CD14-positive monocyte (primary cell): ENCODE measurements around the gene XXYLT1. TPM values are rescaled to one million over a fixed set of nuclear protein-coding genes. Genes with fewer than 3 reads are reported as not detected.

Experiments
- DNase-seq, 3 donors: peaks; one replicate each; pipeline ENCODE4 v3.0.0-alpha.2; 2011 to 2022
- H2AFZ ChIP-seq: 2 replicates; pipeline ENCODE4 v1.6.0; 2012; ENCODE audit warnings: mild to moderate bottlenecking, low read depth, low read length, inconsistent platforms; ENCODE audit not compliant: insufficient read depth, poor library complexity, severe bottlenecking
- H3K27ac ChIP-seq, 2 donors: 1 replicate in 1 of 2; 2 replicates in 1 of 2; pipeline ENCODE4 v1.5.1; 2012 to 2013; ENCODE audit warnings: low read length in 2 of 2, control low read depth in 1 of 2, inconsistent platforms in 1 of 2, low read depth in 1 of 2, mild to moderate bottlenecking in 1 of 2
- H3K27me3 ChIP-seq, 2 donors: one replicate each; pipeline versions ENCODE4 v1.6.0 to v1.6.1; 2011 to 2013; ENCODE audit warnings: low read length in 2 of 2; ENCODE audit not compliant: control insufficient read depth in 2 of 2, insufficient read depth in 2 of 2
- H3K36me3 ChIP-seq, 2 donors: replicated peaks in 1 of 2; 1 replicate in 1 of 2; 2 replicates in 1 of 2; pipeline versions ENCODE4 v1.5.1 to v1.6.1; 2012 to 2013; ENCODE audit warnings: low read length in 2 of 2, control low read depth in 1 of 2, inconsistent platforms in 1 of 2, mild to moderate bottlenecking in 1 of 2; ENCODE audit not compliant: insufficient read depth in 2 of 2, control insufficient read depth in 1 of 2
- H3K4me1 ChIP-seq, 2 donors: 1 replicate in 1 of 2; 2 replicates in 1 of 2; pipeline versions ENCODE4 v1.5.1 to v1.6.1; 2012 to 2013; ENCODE audit warnings: low read length in 2 of 2, control low read depth in 1 of 2, inconsistent platforms in 1 of 2, mild to moderate bottlenecking in 1 of 2, moderate library complexity in 1 of 2; ENCODE audit not compliant: insufficient read depth in 2 of 2, control insufficient read depth in 1 of 2
- H3K4me2 ChIP-seq: replicated peaks from 2 replicates; pipeline ENCODE3; 2012; ENCODE audit warnings: low read length, moderate library complexity, mild to moderate bottlenecking; ENCODE audit not compliant: poor library complexity, severe bottlenecking; ENCODE audit errors: extremely low read depth
- H3K4me3 ChIP-seq, 3 experiments: fragments of 200-600 bp in 1 of 3; sonication (generic) in 1 of 3; replicated peaks in 1 of 3; 1 replicate in 2 of 3; 2 replicates in 1 of 3; pipeline ENCODE4 v1.5.1; 2011 to 2013; ENCODE audit warnings: low read length in 3 of 3, mild to moderate bottlenecking in 3 of 3, control low read depth in 2 of 3, low read depth in 2 of 3, inconsistent platforms in 1 of 3, moderate library complexity in 1 of 3
- H3K79me2 ChIP-seq: 2 replicates; pipeline ENCODE4 v1.6.0; 2012; ENCODE audit warnings: mild to moderate bottlenecking, control low read depth, inconsistent platforms, low read length, moderate library complexity; ENCODE audit not compliant: insufficient read depth
- H3K9ac ChIP-seq: 2 replicates; pipeline ENCODE4 v1.6.0; 2017; ENCODE audit warnings: low read length, mild to moderate bottlenecking; ENCODE audit not compliant: insufficient read depth, poor library complexity, severe bottlenecking
- H3K9me3 ChIP-seq, 2 donors: replicated peaks in 1 of 2; 1 replicate in 1 of 2; 2 replicates in 1 of 2; pipeline versions ENCODE4 v1.5.1 to v1.6.1; 2012 to 2013; ENCODE audit warnings: low read length in 2 of 2, control low read depth in 1 of 2; ENCODE audit not compliant: control insufficient read depth in 1 of 2, insufficient read depth in 1 of 2
- H4K20me1 ChIP-seq: 2 replicates; pipeline ENCODE4 v1.6.0; 2012; ENCODE audit warnings: mild to moderate bottlenecking, low read length, control low read depth, moderate library complexity; ENCODE audit not compliant: insufficient read depth
- H3K27ac Mint-ChIP-seq, 7 donors: one replicate each; pipeline ENCODE4 v1.8.0; 2020; ENCODE audit warnings: mild to moderate bottlenecking in 7 of 7, mixed read lengths in 7 of 7, moderate library complexity in 6 of 7, inconsistent platforms in 2 of 7
- H3K27me3 Mint-ChIP-seq, 3 donors: one replicate each; pipeline ENCODE4 v1.8.0; 2021 to 2022; ENCODE audit warnings: low read depth in 3 of 3, mild to moderate bottlenecking in 3 of 3, mixed read lengths in 3 of 3, moderate library complexity in 3 of 3, inconsistent platforms in 1 of 3
- H3K36me3 Mint-ChIP-seq, 2 donors: one replicate each; pipeline ENCODE4 v1.8.0; 2020; ENCODE audit warnings: mixed read lengths in 2 of 2, inconsistent platforms in 1 of 2, mild to moderate bottlenecking in 1 of 2
- H3K4me1 Mint-ChIP-seq: one replicate; pipeline ENCODE4 v1.8.0; 2020; ENCODE audit warnings: mild to moderate bottlenecking, mixed read lengths
- H3K4me3 Mint-ChIP-seq, 2 donors: one replicate each; pipeline ENCODE4 v1.8.0; 2020; ENCODE audit warnings: mild to moderate bottlenecking in 2 of 2, mixed read lengths in 2 of 2, moderate library complexity in 1 of 2
- H3K9me3 Mint-ChIP-seq, 7 donors: one replicate each; pipeline ENCODE4 v1.8.0; 2020 to 2022; ENCODE audit warnings: mixed read lengths in 7 of 7, mild to moderate bottlenecking in 6 of 7, moderate library complexity in 6 of 7, inconsistent platforms in 2 of 7
- CTCF ChIP-seq: fragments of 200-600 bp; IDR thresholded peaks from one replicate; pipeline ENCODE4 v1.8.0; 2022; ENCODE audit warnings: antibody characterized with exemption, mild to moderate bottlenecking
- WGBS: methylation state at CpG from one replicate; pipeline ENCODE4 v1.1.5; 2013; ENCODE audit warnings: missing lambda C conversion rate; ENCODE audit not compliant: insufficient coverage; 5-methylcytosine and 5-hydroxymethylcytosine counted together
- intact Hi-C, 2 donors: fragments of 100-400 bp; cut with micrococcal nuclease; formaldehyde crosslinking; loops; one replicate each; pipeline versions ENCODE4 v1.15.0 to v1.15.1; 2023
- polyA plus RNA-seq, 3 donors: library from polyadenylated mRNA; depleted of rRNA in 1 of 3; unstranded in 2 of 3; stranded (reverse) in 1 of 3; fragments of 300-500 nt in 2 of 3; fragments of >200 nt in 1 of 3; fragmentation: Illumina TruSeq in 2 of 3; gene quantifications; 1 replicate in 2 of 3; 2 replicates in 1 of 3; pipeline ENCODE4 v1.2.3, GENCODE V29; 2012 to 2021

XXYLT1 gene
- polyA plus RNA-seq, 3 donors = 11.8 to 13.5 (median 13.2) TPM

GRCh38 chr3:195135917-195136316 is 135.0 kb downstream of the XXYLT1 start:
- Histone ChIP-seq H3K27me3 (no peaks in the 10 kb centered on the region), H3K27ac (no peak overlapping the region), H3K4me2 (no peak overlapping the region), H3K79me2 (no peaks in the 10 kb centered on the region), H3K36me3 (peaks cover 0 to 10% of the 10 kb centered on the region in 2 donors), H4K20me1 (peaks cover 5% of the 10 kb centered on the region), H2AFZ (no peak overlapping the region), H3K4me3 (no peak overlapping the region), H3K9me3 (peaks cover 8 to 9% of the 10 kb centered on the region in 2 donors), H3K4me1 (peaks cover 0 to 11% of the 10 kb centered on the region in 2 donors), H3K9ac (no peak overlapping the region)
- TF ChIP-seq CTCF = no peak
- peaks cover 18 to 24% of the 10 kb centered on the region in 2 donors for H3K36me3 Mint-ChIP-seq
- peaks cover 7 to 11% (median 8%) of the 10 kb centered on the region in 7 donors for H3K9me3 Mint-ChIP-seq
- H3K27me3 Mint-ChIP-seq = peaks cover 0 to 1% (median 0%) of the 10 kb centered on the region in 3 donors
- 35% methylated on average over 4 of the region's 8 CpGs for WGBS
- peaks cover 11% of the 10 kb centered on the region for H3K4me1 Mint-ChIP-seq
- no peak for DNase-seq
- no peak overlapping the region for H3K4me3 Mint-ChIP-seq
- H3K27ac Mint-ChIP-seq = no peak overlapping the region
- intact Hi-C loops = no loop called here

- Mint-ChIP-seq H3K4me1 (peaks cover 11% of the 10 kb centered on the region), H3K27me3 (peaks cover 0 to 3% (median 0%) of the 10 kb centered on the region in 3 donors), H3K27ac (no peak overlapping the region), H3K4me3 (no peak overlapping the region), H3K36me3 (peaks cover 13 to 16% of the 10 kb centered on the region in 2 donors), H3K9me3 (peaks cover 0 to 3% (median 0%) of the 10 kb centered on the region in 7 donors)
- Histone ChIP-seq H2AFZ (no peak overlapping the region), H3K9me3 (no peaks in the 10 kb centered on the region), H3K4me3 (no peak overlapping the region), H3K27me3 (no peaks in the 10 kb centered on the region), H3K36me3 (no peaks in the 10 kb centered on the region), H3K79me2 (no peaks in the 10 kb centered on the region), H4K20me1 (peaks cover 5% of the 10 kb centered on the region), H3K9ac (no peak overlapping the region), H3K27ac (no peak overlapping the region), H3K4me1 (peaks cover 0 to 11% of the 10 kb centered on the region in 2 donors), H3K4me2 (no peak overlapping the region)
- no peak for DNase-seq
- intact Hi-C loops = no loop called here
- no peak for TF ChIP-seq CTCF
- 93% methylated on average over 6 of the region's 6 CpGs for WGBS
Observed at GRCh38 chr3:195134431-195134830, 136.5 kb downstream of the XXYLT1 start.
